GM12875 (cell line): ENCODE data around the gene ITPRID1.

Experiments
- H3K4me3 ChIP-seq: one replicate; pipeline ENCODE4 v1.5.1; 2011; ENCODE audit warnings: low read depth, low read length, control low read depth
- TF ChIP-seq, protein P1 (sequence below): IDR thresholded peaks from 2 replicates; pipeline ENCODE4 v1.5.1; 2011; ENCODE audit warnings: low read depth, mild to moderate bottlenecking, control low read depth, inconsistent platforms, low read length, moderate library complexity, borderline replicate concordance; ENCODE audit not compliant: insufficient read depth

Gene ITPRID1

DNA sequence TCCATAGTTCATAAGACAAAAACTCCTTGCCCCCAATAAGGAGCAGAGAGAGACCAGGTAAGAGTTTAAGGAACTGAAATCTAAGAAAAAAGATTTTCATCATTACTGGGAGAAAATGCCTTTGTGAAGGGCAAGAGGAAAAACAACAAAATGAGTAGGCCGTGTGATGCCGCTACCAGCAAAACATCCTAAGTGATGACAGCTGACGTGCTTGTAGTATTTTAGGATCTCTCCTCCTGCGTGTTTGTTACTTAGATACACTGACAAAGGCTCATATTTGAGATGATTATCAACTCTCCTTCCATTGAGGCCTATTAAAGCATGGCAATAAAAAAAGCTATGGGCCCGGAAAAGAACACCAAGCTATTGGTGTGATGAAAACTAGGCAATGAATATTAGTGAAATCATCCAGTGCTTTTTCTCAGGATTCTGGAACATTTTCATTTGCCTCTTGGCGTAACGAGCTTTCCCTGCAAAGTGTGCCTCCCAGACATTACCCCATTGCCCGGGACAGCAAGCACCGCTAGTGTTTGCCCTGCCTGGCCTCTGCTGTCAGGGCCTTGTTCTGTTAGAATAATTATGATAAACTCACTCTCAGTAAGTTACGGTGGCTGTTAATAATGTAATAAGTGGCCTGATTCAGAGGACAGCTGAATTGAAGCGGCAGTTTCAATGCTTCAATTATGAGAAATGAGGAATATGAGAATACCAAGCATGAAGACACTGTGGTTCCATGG is 36.8 kb upstream of the ITPRID1 start:
- TF ChIP-seq, protein P1, sequence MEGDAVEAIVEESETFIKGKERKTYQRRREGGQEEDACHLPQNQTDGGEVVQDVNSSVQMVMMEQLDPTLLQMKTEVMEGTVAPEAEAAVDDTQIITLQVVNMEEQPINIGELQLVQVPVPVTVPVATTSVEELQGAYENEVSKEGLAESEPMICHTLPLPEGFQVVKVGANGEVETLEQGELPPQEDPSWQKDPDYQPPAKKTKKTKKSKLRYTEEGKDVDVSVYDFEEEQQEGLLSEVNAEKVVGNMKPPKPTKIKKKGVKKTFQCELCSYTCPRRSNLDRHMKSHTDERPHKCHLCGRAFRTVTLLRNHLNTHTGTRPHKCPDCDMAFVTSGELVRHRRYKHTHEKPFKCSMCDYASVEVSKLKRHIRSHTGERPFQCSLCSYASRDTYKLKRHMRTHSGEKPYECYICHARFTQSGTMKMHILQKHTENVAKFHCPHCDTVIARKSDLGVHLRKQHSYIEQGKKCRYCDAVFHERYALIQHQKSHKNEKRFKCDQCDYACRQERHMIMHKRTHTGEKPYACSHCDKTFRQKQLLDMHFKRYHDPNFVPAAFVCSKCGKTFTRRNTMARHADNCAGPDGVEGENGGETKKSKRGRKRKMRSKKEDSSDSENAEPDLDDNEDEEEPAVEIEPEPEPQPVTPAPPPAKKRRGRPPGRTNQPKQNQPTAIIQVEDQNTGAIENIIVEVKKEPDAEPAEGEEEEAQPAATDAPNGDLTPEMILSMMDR: no peak
- H3K4me3 ChIP-seq: no peak overlapping the region

DNA sequence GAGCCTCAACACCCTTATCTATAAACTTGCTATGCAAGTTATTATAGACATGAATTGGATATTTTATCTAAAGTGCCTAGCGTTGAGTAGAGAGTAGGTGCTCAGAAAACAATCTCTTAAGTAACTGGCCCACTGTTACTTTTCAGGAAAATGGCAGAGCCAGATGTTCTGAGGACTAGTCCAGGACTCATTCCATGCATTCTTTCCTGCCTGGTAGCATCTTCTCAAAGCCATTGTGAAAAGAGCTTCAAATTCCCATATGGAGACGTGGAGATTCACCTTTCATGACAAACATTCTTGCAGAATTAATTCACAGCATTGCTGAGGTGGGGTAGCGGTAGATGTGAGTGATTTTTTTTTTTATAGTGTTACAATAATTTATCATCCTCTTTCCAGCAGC is 35.9 kb upstream of the ITPRID1 start:
- TF ChIP-seq, protein P1: no peak
- H3K4me3 ChIP-seq: no peak overlapping the region

DNA sequence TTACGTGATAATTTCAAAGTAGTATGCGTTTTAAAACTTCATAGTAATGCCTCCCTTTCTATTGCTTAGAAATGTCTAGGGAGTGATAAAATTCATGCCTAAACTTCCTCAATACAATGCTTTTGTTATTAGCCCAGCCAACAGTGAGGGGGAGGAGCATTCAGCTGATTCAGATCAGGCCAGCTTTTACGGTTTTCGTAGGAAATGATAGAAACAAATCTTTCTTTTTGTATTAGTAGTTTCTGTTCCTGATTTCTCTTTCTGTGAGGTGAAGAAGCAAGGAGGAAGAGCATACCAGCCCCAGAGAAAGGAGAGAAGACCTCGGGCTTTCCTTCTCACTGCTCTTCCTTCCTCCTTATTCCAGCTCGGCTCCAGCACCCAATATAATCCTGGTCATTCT is 35.2 kb upstream of the ITPRID1 start:
- H3K4me3 ChIP-seq: no peak overlapping the region
- TF ChIP-seq, protein P1: no peak

DNA sequence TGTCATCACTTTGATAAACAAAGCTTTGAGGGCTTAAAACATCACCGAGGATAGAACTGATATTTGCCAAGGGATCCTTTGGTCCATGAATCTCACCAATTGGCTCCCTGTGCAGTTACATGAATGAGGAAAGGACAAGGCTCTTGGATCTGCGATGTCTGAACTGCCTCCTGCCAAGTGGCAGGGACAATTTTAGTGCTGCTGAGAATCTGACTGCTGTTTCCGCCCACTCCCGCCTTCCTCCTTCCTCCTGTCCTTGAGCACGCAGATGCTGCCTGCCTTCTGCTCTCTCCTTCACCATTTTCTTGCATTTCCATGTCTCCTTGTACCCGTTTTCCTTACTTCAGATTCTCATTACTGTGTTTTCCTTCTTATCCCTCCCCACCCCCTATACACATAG is 26.8 kb upstream of the ITPRID1 start:
- TF ChIP-seq, protein P1: no peak
- no peak overlapping the region for H3K4me3 ChIP-seq

DNA sequence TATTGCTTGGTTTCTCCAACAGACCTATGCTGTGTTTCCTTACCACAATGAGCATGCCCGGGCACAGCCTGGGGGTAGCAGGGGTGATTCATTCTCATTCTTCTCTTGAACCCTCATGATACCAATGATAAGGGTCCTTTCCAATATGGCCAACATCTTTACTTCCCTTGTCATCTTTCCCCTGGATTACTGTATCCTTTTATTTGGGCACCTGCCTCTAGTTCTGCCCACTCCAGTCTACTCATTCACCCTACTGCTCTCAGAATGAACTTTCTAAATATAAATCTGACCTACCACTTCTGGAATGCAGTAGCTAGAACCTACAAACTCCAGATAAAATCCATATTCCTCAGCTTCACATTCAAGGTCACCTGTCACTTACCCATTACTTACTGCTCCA is 26.4 kb upstream of the ITPRID1 start:
- H3K4me3 ChIP-seq: no peak overlapping the region
- TF ChIP-seq, protein P1: no peak

DNA sequence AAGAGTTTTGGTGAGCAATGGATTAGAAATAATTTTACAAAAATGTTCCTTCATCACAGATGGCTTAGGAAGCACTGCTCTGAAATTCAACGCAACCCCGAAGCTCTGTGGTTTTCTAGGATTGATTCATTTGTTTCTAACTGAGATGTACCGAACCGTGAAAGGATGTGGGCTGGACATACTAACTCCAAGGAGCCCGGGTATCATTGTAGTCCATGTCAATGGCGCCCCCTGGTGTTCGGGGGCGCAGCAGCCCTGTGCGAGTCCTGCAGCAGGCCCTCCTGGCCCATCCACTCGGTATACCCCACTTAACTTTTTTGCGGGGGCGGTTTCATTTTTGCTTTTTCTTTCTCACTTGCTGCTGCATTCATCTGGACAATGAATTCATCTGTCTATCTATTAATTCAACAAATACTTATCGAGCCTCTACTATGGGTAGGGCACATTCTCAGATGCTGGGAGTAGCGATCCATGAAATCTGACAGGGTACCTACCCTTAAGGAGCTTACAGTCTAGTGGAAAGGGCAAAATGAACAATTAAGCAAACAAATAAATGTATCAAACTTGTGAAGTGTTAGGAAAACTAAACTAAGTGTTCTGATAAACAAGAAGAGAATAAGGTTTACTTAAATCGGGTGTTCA is 25.2 kb upstream of the ITPRID1 start:
- TF ChIP-seq, protein P1: peak; percentile 90
- no peak overlapping the region for H3K4me3 ChIP-seq

DNA sequence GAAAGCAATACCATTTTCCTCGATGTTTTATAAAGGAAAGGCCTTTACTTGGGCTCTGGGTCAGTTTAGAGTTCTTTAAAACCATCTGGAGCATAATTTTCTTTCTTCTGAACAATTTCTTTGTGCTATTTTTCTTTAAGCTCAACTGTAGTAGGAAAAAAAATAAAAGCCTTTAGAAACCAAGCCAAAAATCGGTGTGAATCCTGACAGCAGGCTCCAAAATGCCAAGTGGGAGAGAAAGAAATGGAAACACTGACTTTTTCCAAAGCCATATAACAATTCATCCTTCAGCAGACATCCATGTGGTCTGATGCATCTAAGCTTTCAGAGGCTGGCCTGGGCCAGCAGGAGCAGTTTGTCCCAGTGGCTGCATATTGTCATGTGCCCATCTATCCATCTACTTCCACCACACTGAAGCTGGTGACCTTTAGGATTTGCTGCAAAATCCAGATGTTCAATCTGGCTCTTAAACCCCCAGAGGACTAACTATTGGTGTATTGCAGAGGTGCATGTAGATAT is 23.0 kb upstream of the ITPRID1 start:
- no peak overlapping the region for H3K4me3 ChIP-seq
- TF ChIP-seq, protein P1: no peak
